H54 (cell line): Measurements from ENCODE around the gene GPD2.

ENCODE experiments used
- DNase-seq: peaks from one replicate; pipeline ENCODE4 v3.0.0; 2011; ENCODE audit warnings: low spot score, mixed read lengths; ENCODE audit not compliant: insufficient read length
- FAIRE-seq: peaks from 3 replicates; lab custom pipeline; 2011; peaks lifted over from hg19 to GRCh38; lab: Jason Lieb, UNC
- POLR2A ChIP-seq: IDR thresholded peaks from 2 replicates; pipeline ENCODE4 v1.6.1; 2011; ENCODE audit warnings: low read depth, mild to moderate bottlenecking, low read length

Gene GPD2

DNA sequence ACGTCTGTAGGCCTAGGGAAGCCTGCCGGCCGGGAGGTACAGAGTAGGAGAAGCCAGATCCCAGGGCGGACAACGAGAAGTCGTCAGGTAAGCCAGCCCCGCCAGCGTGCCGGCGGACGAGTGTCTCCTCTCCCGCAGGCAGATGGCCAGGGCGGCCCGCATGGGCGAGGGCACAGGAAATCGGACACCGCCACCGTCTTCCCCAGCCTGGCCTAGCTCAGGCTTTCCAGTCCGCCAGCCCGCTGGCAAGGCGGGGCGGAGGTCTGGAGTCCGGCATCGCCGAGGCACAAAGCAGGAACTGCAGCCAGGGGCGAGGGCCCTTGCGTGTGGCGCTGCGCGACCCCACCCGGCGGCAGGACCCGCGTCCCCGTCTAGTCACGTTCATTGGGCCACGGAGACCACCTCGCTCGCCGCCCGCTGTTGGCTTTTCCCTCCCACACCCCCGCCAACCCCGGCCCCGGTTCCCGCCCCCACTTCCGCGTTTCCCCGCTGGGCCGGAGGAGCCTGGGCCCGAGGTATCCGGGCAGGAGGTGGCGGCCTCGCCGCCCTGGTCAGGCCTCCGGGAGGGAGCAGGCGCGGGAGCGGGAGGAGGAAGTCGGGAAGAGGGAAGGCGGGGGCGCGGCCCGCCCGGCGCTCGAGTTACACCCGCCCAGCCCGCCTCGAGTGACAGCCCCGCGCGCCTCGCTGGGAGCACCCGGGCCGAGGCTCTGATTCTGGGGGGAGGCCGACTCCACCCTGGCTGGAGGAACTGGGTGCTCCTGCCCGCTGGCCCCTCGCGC lies at the start of gene GPD2:
TSS of gene GPD2 (plus strand) at position 662 of the 779 bp plus-strand sequence. CDS start 39,727 bp downstream, outside the sequence.
- peak; percentile 87 for DNase-seq
- no peak for FAIRE-seq
- TF ChIP-seq POLR2A = peak; percentile 69

GRCh38 chr2:156394033-156394741 lies 42.0 kb upstream of the GPD2 start:
- no peak for FAIRE-seq
- DNase-seq = no peak
- TF ChIP-seq POLR2A = no peak

DNA sequence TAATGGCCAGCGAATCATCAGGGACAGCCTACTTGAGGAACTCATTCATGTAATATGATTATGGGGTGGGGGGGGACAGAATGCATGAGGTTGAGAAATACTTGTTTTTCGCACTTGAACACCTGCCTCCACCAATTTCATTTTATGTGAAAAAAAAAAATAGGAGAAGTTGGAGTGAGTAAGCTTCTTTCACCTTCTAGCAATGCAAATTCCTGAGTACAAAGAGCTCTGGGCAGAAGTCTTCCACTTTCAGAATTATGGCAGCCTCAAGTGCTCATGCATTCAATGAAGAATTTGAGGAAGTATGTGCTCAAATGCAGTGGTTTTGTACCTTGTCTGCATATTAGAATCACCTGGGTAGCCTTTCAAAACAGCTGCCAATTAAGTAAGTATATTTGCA lies 40.1 kb upstream of the GPD2 start:
- FAIRE-seq = no peak
- no peak for DNase-seq
- TF ChIP-seq POLR2A = no peak

DNA sequence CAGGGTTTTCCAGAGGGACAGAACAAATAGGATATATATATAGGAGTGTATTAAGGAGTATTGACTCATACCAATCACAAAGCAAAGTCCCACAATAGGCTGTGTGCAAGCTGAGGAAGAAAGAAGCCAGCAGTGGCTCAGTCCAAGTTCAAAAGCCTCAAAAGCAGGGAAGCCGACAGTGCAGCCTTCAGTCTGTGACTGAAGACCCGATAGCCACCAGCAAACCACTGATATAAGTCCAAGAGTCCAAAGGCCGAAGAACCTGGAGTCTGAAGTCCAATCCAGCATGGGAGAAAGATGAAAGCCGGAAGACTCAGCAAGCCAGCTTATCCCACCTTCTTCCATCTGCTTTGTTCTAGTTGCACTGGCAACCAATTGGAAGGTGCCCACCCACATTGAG lies 39.0 kb upstream of the GPD2 start:
- FAIRE-seq = no peak
- TF ChIP-seq POLR2A = no peak
- DNase-seq = no peak

DNA sequence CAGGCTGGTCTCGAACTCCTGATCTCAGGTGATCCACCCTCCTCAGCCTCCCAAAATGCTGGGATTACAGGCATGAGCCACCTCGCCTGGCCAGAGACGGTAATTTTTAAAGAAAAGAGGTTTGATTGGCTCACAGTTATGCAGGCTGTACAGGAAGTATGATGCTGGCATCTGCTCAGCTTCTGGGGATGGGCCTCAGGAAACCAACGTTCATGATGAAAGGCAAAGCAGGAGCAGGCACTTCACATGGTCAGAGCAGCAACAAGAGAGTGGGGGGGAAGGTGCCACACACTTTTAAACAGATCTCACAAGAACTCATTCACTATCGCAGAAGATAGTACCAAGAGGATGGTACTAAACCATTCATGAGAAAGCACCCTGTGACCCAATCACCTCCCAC lies 38.0 kb upstream of the GPD2 start:
- no peak for TF ChIP-seq POLR2A
- FAIRE-seq = no peak

GRCh38 chr2:156399224-156399949 lies 36.8 kb upstream of the GPD2 start:
- no peak for TF ChIP-seq POLR2A

More for the DNA sequence above, 38.0 kb upstream of the GPD2 start:
- DNase-seq = no peak

GRCh38 chr2:156399950-156400705 lies 36.1 kb upstream of the GPD2 start:
- DNase-seq (peak; percentile 72), FAIRE-seq (no peak)
- TF ChIP-seq POLR2A = no peak

More at GRCh38 chr2:156399224-156399949, 36.8 kb upstream of the GPD2 start:
- FAIRE-seq (no peak), DNase-seq (no peak)

DNA sequence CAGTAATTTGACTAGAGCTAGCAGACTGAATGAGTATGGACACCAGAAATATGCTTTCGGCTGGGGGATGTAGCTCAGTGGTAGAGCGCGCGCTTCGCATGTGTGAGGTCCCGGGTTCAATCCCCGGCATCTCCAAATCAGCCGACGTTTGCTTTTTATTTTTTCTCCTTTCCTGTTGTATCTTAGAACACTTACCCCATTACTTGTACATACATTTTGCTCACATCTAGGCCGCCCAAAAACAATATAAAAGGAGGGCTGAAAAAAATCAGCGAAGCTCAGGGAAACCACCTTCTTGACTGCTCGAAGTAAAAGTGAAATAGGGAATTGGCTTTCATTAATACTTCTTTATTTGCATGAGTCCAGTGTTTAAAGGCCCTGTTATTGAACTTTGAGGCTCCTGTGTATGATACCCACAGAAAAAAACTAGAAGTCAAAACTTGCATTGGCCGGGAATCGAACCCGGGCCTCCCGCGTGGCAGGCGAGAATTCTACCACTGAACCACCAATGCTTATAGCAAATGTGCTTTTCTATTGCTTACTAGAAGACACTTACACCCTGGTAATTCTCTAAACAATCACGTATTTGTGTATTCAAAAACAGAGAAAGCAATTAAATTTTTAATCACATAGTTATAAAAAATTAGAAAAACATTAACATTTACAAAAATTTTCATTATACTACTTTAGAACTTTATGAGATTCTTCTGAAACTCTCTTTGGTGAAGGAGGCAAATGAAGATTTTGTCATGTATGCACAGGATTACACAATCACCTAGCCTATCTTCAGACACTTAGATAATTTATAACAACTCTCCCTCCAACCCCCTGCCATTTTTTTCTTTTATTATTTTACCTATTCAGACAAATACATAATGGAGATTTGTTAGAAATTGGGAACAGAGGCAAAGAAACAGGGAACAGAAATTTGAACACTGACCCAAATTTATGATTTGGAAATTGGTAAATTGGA lies 35.2 kb upstream of the GPD2 start:
- peak; percentile 29 for DNase-seq
- no peak for FAIRE-seq
- no peak for TF ChIP-seq POLR2A

DNA sequence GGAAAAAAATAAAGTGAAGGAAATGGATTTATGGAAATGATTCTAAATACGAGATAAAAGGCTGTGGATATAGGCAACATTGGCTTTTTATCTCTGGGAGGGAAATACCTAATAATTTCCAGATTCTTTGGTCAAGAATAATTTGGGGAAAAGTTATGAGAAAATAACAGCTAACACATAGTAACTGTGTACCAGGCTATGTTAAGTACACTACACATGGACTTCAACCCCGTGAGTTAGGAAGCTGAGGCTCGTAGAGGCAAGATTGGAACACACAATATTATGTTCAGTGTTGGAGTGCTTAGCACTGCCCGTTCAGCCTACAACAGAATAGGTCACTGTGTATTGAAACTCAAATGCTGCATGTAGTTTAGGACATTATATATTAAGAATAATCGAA lies 34.3 kb upstream of the GPD2 start:
- DNase-seq (no peak), FAIRE-seq (peak; percentile 81)
- TF ChIP-seq POLR2A = no peak

- FAIRE-seq (no peak), DNase-seq (no peak)
- no peak for TF ChIP-seq POLR2A
Observed at GRCh38 chr2:156405586-156405985, 30.6 kb upstream of the GPD2 start.

GRCh38 chr2:156411835-156412234 lies 24.3 kb upstream of the GPD2 start:
- DNase-seq = no peak
- no peak for FAIRE-seq
- no peak for TF ChIP-seq POLR2A

GRCh38 chr2:156421851-156422250 lies 14.3 kb upstream of the GPD2 start:
- FAIRE-seq (no peak), DNase-seq (no peak)
- no peak for TF ChIP-seq POLR2A

GRCh38 chr2:156423674-156424282 lies 12.4 kb upstream of the GPD2 start:
- DNase-seq (no peak), FAIRE-seq (no peak)
- TF ChIP-seq POLR2A = no peak
